Heart left ventricle (tissue), 16 donors: ENCODE results near the gene S100A9. TPM values are rescaled to one million over a fixed set of nuclear protein-coding genes. Genes with fewer than 3 reads are reported as not detected.

ENCODE experiments used
- ATAC-seq, 4 donors: fragments of 200-7000 bp; cut with Tn5 transposase; one replicate each; pipeline ENCODE4 v1.9.1; 2020 to 2022; ENCODE audit warnings: moderate library complexity in 4 of 4, mild to moderate bottlenecking in 3 of 4, moderate number of reproducible peaks in 1 of 4
- DNase-seq, 5 donors: peaks; one replicate each; pipeline ENCODE4 v3.0.0-alpha.2; 2020
- H3K27ac ChIP-seq, 12 donors: fragments of 200-600 bp; sonication (generic) in 4 of 12; one replicate each; pipeline versions ENCODE4 v1.5.0 to v1.8.0; 2016 to 2022; ENCODE audit warnings: mild to moderate bottlenecking in 2 of 12
- H3K27me3 ChIP-seq, 9 donors: fragments of 200-600 bp; sonication (generic) in 2 of 9; one replicate each; pipeline versions ENCODE4 v1.5.1 to v1.8.0; 2016 to 2022; ENCODE audit warnings: mild to moderate bottlenecking in 3 of 9
- H3K36me3 ChIP-seq, 9 donors: fragments of 200-600 bp; sonication (generic) in 2 of 9; one replicate each; pipeline versions ENCODE4 v1.5.0 to v1.8.0; 2018 to 2022; ENCODE audit warnings: mild to moderate bottlenecking in 2 of 9
- H3K4me1 ChIP-seq, 12 donors: fragments of 200-600 bp; sonication (generic) in 4 of 12; one replicate each; pipeline versions ENCODE4 v1.5.0 to v1.8.0; 2016 to 2022; ENCODE audit warnings: mild to moderate bottlenecking in 3 of 12
- H3K4me3 ChIP-seq, 12 donors: fragments of 200-600 bp; sonication (generic) in 4 of 12; one replicate each; pipeline versions ENCODE4 v1.5.0 to v1.8.0; 2017 to 2022; ENCODE audit warnings: mild to moderate bottlenecking in 9 of 12, moderate library complexity in 4 of 12
- H3K9me3 ChIP-seq, 12 donors: fragments of 200-600 bp; sonication (generic) in 4 of 12; one replicate each; pipeline versions ENCODE4 v1.5.0 to v1.8.0; 2016 to 2022; ENCODE audit warnings: mild to moderate bottlenecking in 1 of 12
- CTCF ChIP-seq, 12 donors: fragments of 200-600 bp; sonication (generic) in 4 of 12; IDR thresholded peaks; one replicate each; pipeline versions ENCODE4 v1.5.0 to v1.8.0; 2018 to 2022; ENCODE audit warnings: antibody characterized with exemption in 12 of 12, mild to moderate bottlenecking in 5 of 12
- POLR2A ChIP-seq, 2 donors: fragments of 450-650 bp; IDR thresholded peaks; one replicate each; pipeline ENCODE4 v1.6.1; 2017; ENCODE audit warnings: antibody characterized with exemption in 2 of 2, mild to moderate bottlenecking in 2 of 2, moderate library complexity in 2 of 2
- WGBS, 4 donors: extraction: QIAGEN DNeasy Blood & Tissue Kit in 2 of 4; methylation state at CpG; one replicate each; pipeline versions ENCODE4 v1.1.5 to v1.1.7; 2013 to 2018; 5-methylcytosine and 5-hydroxymethylcytosine counted together
- intact Hi-C, 10 donors: fragments of 100-400 bp; cut with DNase I; formaldehyde crosslinking; loops; one replicate each; pipeline versions ENCODE4 v1.11.1 to v1.14.2; 2022
- polyA plus RNA-seq, 2 donors: library from polyadenylated mRNA; stranded (reverse); fragments of 200-250 nt; gene quantifications; one replicate each; pipeline ENCODE4 v1.2.3, GENCODE V29; 2013
- total RNA-seq, 9 donors: library from RNA; depleted of rRNA in 2 of 9; stranded (reverse); fragments of >200 nt in 2 of 9; fragmentation: NEBNext Ultra II Directional in 3 of 9; extraction: Animal tissue kit (Norgen Biotek cat#: 25700) in 3 of 9; gene quantifications; one replicate each; pipeline versions ENCODE4 v1.1.0 to v1.2.4, GENCODE V29; 2016 to 2023
- donor health status: ischemic (EF 13 %, LVEDD 7.1; RV severe dilation, severe dysfunction).
- donor health status: healthy with polysubstance abuse.
- donor health status: DM: no; HTN: yes; CAD: no.
- donor health status: DM: no; HTN: no; CAD: no.
- donor health status: ischemic (EF 25% LVEDD 6.9; RV normal size, moderate dysfunction).
- donor health status: ischemic (EF 25% LVEDD 5.7; RV mildly dilated, moderate dysfunction).
- donor health status: healthy.
- donor health status: DM: yes; HTN: yes; CAD: no.
- donor health status: ischemic (EF 35%, LVEDD 5.7; RV mildly dilated, moderate dysfunction).
- donor health status: nonischemic (EF 11% LVEDD 7.7; RV severe dilation, severe dysfunction).
- donor health status: DM: yes; HTN: yes; CAD: no.
- donor health status: PGD.
- donor health status: ischemic (EF 29% LVEDD 5.4; RV normal size, mild dysfunction).
- donor health status: nonischemic (EF 23%, LVEDD 6.1; RV moderate dilation, normal function).

Gene S100A9
- total and polyA plus RNA-seq, 11 donors, result 5.7 to 350 (median 76.2) TPM

GRCh38 chr1:153395136-153395685 lies 37.6 kb downstream of the S100A9 start:
- Histone ChIP-seq H3K4me3 (no peak overlapping the region), H3K36me3 (no peaks in the 10 kb centered on the region), H3K4me1 (peaks cover 0 to 16% (median 0%) of the 10 kb centered on the region in 12 donors), H3K27ac (no peak overlapping the region), H3K27me3 (peaks cover 0 to 10% (median 0%) of the 10 kb centered on the region in 9 donors), H3K9me3 (no peaks in the 10 kb centered on the region)
- 71 to 79% (median 73%) methylated on average over 7 of the region's 7 CpGs for WGBS, 4 donors
- ATAC-seq (peak in 3 of 4 donors; percentile 29 to 54 (median 35)), DNase-seq (peak in 1 of 5 donors; percentile 43)
- intact Hi-C loops, result no loop called here
- TF ChIP-seq POLR2A (IDR thresholded peaks at IDR 0.05) (no peak), CTCF (IDR thresholded peaks at IDR 0.05) (no peak)

DNA sequence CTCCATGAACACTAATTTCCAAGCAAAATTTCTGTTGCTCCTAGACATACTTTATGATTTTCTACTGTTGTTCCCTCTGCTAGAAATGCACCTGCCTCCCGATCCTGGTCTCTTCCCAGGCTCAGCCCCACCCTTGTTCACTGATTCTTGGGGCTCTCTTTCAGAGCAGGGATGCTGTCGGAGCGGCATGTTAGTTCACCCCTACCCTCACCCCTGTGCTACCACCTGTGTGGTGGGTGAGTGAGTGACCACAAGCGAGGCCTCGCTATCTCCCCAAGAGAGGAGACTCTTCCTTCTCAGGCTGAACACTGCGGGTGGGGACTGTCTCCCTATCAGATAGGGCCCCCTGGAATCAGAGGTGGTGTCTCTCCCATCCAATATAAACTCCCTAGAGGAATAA lies 38.1 kb downstream of the S100A9 start:
- Histone ChIP-seq H3K4me1 (peaks cover 0 to 14% (median 0%) of the 10 kb centered on the region in 12 donors), H3K27ac (no peak overlapping the region), H3K36me3 (no peaks in the 10 kb centered on the region), H3K4me3 (no peak overlapping the region), H3K27me3 (peaks cover 0 to 10% (median 0%) of the 10 kb centered on the region in 9 donors), H3K9me3 (no peaks in the 10 kb centered on the region)
- DNase-seq (no peak), ATAC-seq (no peak)
- no peak for TF ChIP-seq POLR2A (IDR thresholded peaks at IDR 0.05)
- TF ChIP-seq CTCF (IDR thresholded peaks at IDR 0.05), result no peak
- intact Hi-C loops, result no loop called here
- 74 to 82% (median 78%) methylated on average over 6 of the region's 6 CpGs for WGBS, 4 donors

DNA sequence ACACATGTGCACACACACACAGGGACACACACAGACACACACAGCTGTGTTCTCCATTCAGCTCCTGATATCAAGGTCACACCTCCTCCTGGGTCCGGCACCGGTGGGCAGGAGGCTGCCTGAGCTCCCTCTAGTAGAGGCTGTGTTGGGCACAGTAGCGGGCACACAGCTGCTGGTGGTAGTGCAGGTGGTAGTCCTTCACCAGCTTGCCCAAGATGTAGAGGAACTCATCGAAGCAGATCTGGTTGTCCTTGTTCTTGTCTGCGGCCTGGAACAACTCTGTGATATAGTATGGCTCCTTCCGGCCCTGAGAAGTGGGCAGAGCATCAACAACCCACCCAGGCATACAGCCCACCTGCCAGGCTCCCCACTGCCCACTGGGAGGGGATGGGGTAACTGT lies 38.8 kb downstream of the S100A9 start:
- intact Hi-C loops, result no loop called here
- TF ChIP-seq CTCF (IDR thresholded peaks at IDR 0.05) (no peak), POLR2A (IDR thresholded peaks at IDR 0.05) (no peak)
- peaks cover 0 to 10% (median 0%) of the 10 kb centered on the region in 9 donors for H3K27me3 ChIP-seq
- no peaks in the 10 kb centered on the region for H3K9me3 ChIP-seq
- DNase-seq (no peak), ATAC-seq (no peak)
- H3K36me3 ChIP-seq, result no peaks in the 10 kb centered on the region
- H3K4me1 ChIP-seq, result peaks cover 0 to 9% (median 0%) of the 10 kb centered on the region in 12 donors
- no peak overlapping the region for H3K27ac ChIP-seq
- WGBS, 4 donors, result 78 to 85% (median 84%) methylated on average over 6 of the region's 6 CpGs
- no peak overlapping the region for H3K4me3 ChIP-seq

DNA sequence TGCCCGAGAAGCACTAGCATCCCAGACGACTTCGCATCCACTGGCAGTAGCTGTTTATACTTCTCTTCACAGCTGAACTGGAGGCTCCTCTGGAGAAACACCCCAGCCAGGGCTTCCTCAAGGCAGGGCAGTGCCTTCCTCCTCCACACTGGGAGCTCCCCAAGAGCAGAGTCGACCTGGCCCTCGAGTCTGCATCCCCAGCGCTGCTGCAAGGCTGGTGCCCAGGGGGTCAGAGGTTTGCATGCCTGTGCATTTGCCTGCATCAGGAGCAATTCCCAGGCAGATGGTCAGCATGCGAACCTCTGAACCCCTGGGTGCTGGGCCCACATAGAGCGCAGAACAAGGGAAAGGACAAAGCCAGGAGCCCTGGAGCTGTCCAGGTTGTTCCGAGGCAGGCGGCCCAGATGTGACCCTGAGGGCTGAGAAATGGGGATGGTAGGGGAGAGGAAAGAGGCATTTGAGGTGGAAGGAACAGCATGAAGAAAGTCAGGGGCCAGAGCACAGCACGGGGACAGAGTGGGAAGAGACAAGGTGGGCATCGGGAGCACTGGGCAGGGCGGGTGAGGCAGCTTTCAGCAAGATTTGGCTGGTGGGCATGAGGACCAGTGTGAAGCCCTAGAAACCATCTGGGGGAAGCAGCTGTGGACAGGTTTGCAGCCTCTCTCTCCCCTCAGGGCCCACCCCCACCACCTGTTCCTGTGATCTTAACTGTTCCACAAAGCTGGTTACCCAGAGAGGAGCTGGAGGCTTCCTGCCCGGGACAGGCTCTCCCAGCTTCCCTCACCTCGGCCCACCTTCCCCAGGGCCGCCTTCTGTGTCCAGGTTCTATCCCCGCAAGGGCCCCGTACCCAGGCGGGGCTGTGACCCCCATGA lies 39.6 kb downstream of the S100A9 start:
- Histone ChIP-seq H3K9me3 (no peaks in the 10 kb centered on the region), H3K27me3 (peaks cover 0 to 8% (median 0%) of the 10 kb centered on the region in 9 donors), H3K36me3 (no peaks in the 10 kb centered on the region), H3K4me1 (peaks cover 0 to 7% (median 0%) of the 10 kb centered on the region in 12 donors), H3K4me3 (no peak overlapping the region), H3K27ac (no peak overlapping the region)
- TF ChIP-seq POLR2A (IDR thresholded peaks at IDR 0.05) (no peak), CTCF (IDR thresholded peaks at IDR 0.05) (no peak)
- 74 to 88% (median 82%) methylated on average over 16 to 19 of the region's 19 CpGs for WGBS, 4 donors
- no peak for ATAC-seq
- intact Hi-C loops, result no loop called here
- DNase-seq, result no peak
